Cardiac fibroblast (primary cell): ENCODE data around the gene NT5M.

Experiments
- DNase-seq, 2 donors: peaks; one replicate each; pipeline versions ENCODE4 v3.0.0 to v3.0.0-alpha.2; 2010; ENCODE audit warnings: low read depth in 2 of 2
- H3K4me3 ChIP-seq, 2 donors: replicated peaks in 1 of 2; 1 replicate in 1 of 2; 2 replicates in 1 of 2; pipeline ENCODE4 v1.5.1; 2011; ENCODE audit warnings: low read depth in 2 of 2, low read length in 2 of 2, mild to moderate bottlenecking in 2 of 2, moderate library complexity in 1 of 2
- TF ChIP-seq, protein P1 (sequence below): IDR thresholded peaks from one replicate; pipeline ENCODE4 v1.5.1; 2011; ENCODE audit warnings: low read depth, mild to moderate bottlenecking, low read length, inconsistent platforms

NT5M gene

DNA sequence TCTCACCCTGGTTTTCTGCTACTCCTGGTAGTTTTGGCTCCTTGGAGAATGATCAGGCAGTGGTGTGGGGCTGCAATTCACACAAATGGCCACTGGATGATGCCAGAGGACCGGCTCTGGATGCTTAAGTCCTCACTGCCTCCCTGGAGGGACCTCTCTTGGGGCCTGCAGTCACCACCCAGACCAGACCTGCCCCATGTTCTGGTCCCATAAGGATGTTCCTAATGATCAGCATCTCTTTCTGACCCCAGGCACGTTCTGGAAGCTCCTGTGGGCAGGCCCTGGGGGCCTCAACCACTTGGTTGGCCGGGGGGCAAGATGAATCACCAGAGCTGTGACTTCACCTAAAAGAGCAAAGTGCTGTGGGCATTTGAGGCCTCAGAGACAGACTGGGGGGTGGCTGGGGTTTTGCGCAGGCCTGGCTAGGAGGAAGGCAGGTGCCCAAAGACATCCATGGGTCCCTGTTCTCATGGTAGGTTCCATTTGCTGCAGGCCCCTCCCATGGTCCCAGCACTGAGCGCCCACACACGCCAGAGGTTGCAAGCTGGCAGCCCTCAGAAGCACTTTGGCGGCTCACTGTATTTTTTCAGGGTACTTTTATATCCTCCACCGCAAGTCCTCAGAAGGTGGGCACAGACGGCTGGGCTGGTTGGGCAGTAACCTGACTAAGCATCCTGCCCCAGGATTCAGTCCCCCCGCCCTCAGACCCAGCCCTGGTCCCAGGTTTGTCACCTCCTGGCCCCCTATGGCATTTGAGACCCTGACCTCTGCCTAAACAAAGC is 53.2 kb downstream of the NT5M start:
- DNase-seq = peak; percentile 91 to 93
- TF ChIP-seq, protein P1, sequence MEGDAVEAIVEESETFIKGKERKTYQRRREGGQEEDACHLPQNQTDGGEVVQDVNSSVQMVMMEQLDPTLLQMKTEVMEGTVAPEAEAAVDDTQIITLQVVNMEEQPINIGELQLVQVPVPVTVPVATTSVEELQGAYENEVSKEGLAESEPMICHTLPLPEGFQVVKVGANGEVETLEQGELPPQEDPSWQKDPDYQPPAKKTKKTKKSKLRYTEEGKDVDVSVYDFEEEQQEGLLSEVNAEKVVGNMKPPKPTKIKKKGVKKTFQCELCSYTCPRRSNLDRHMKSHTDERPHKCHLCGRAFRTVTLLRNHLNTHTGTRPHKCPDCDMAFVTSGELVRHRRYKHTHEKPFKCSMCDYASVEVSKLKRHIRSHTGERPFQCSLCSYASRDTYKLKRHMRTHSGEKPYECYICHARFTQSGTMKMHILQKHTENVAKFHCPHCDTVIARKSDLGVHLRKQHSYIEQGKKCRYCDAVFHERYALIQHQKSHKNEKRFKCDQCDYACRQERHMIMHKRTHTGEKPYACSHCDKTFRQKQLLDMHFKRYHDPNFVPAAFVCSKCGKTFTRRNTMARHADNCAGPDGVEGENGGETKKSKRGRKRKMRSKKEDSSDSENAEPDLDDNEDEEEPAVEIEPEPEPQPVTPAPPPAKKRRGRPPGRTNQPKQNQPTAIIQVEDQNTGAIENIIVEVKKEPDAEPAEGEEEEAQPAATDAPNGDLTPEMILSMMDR = peak; percentile 100
- no peak overlapping the region for H3K4me3 ChIP-seq

DNA sequence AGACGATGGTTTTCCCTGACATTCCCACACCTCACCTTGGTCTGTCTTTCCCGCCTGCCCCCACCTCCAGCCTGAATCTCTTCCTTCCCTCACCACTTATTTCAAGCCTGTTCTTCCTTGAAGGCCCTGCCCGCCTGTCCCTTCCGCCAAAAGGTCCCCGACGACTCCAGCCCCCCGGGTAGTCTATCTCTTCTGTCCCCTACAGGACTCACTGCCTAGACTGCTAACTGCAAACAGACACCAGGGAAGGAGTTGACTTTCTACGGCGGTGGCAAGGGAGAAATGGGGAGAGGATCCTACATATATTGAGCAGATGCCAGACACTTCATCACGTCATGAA is 53.7 kb downstream of the NT5M start:
- DNase-seq = no peak
- TF ChIP-seq, protein P1 = no peak
- no peak overlapping the region for H3K4me3 ChIP-seq

DNA sequence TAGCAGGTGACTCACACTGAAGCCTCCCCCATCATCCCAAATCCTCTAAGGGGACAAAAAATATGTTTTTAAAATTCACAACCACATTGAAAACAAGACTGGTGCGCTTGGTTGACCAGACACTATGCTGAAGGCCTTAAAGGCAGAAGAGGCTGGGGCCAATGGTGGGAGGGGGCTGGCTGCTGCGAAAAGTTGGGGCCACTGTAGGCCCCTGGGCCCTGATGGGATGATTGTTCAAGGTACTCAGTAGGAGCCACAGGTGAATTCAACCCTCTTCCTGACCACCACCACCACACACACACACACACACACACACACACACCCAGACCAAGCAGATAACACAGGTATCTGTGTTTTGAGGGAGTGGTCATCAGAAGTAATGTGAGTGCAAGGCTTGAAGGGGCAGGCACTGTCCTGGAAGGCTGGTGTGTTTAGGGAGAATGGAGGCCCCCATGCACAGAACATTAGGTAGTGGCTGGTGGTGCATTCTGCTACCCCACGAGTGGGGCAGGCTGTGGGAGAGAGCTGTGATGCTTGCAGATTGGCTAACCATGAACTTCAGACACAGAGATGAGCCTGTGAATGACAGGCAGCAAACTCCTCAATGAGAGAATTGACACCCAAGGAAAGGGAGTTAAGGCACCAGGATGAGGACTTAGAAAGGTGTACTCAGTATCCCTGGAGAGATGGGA is 55.0 kb downstream of the NT5M start:
- TF ChIP-seq, protein P1 = no peak
- no peak for DNase-seq
- H3K4me3 ChIP-seq = no peak overlapping the region

DNA sequence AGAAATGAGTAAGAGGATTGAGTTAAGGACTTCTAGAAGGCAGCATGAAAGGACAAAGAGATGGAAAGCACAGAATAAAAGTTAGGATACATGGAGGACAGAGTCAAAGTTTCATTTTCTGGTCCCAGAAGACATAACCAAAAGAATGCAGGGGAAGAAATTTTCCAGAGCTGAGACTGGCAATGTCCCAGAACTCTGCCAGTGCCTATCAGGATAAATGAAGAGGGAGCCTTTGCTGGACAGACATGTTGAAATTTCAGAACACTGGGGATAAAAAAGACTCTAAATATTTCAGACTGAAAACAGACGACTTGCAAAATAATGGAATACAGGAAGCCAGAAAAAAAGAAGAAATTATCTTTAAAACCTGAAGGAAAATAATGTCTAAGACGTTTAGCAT is 55.7 kb downstream of the NT5M start:
- H3K4me3 ChIP-seq = no peak overlapping the region
- TF ChIP-seq, protein P1 = no peak
- DNase-seq = peak in 1 of 2 donors; percentile 68

DNA sequence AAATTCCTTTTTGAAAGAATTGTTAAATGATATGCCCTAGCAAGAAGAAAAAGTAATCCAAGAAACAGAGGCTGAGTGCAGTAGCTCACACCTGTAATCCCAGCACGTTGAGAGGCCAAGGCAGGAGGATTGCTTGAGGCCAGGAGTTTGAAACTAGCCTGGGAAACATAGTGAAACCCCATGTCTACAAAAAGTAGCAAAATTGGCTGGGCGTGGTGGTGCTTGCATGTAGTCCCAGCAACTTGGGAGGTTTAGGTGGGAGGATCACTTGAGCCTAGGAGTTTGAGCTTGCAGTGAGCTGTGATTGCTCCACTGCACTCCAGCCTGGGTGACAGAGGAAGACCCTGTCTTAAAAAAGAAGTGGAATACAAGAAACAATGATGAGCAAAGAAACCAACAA is 56.1 kb downstream of the NT5M start:
- TF ChIP-seq, protein P1 = no peak
- no peak for DNase-seq
- H3K4me3 ChIP-seq = no peak overlapping the region

DNA sequence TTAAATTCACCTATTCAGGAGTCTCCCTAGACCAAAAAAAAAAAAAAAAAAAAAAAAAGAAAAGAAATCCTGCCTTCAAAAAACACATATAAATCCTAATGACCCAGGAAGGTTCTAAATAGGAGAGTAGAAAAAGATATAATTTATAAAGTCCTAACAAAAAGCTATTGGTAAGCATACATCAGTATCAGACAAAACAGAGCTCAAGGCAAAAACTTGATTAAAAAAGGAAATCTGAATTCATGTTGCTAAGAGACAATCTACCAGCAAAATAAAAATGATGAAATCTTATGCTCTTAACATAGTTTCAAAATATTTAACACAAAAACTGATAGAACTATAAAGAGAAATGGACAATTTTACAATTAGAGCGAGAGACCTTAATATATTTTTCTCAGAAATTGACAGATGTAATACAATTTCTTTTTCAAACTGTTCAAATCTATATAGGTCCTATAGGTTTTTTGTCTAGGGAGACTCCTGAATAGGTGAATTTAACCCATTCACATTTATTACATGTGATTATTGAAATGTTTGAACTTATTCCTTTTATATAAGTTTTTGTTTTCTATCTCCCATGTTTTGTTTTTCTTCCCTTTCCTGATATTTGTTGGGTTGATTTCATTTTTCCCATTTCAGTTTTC is 57.0 kb downstream of the NT5M start:
- no peak overlapping the region for H3K4me3 ChIP-seq
- DNase-seq = no peak
- TF ChIP-seq, protein P1 = no peak
